ENCODE data around the gene ANKRD27. TPM values are rescaled to one million over a fixed set of nuclear protein-coding genes. Genes with fewer than 3 reads are reported as not detected.

Gene ANKRD27
- total RNA-seq, 4 donors from 2014 or later, result 26.4 to 36.2 (median 30.8) TPM

- no peak for DNase-seq (ENCODE audit: low spot score in 2 of 2)
- no peak overlapping the region for H3K27ac ChIP-seq
- WGBS, result 99% methylated on average over 13 of the region's 15 CpGs
- TF ChIP-seq EP300 (IDR thresholded peaks at IDR 0.05) (no peak), POLR2A (IDR thresholded peaks at IDR 0.05) (no peak), CTCF (IDR thresholded peaks at IDR 0.05) (no peak), POLR2AphosphoS5 (IDR thresholded peaks at IDR 0.05) (no peak)
- peaks cover 70% of the 10 kb centered on the region for H3K36me3 ChIP-seq
- no peaks in the 10 kb centered on the region for H3K27me3 ChIP-seq
- H3K9me3 ChIP-seq, result no peaks in the 10 kb centered on the region
- no peaks in the 10 kb centered on the region for H3K4me1 ChIP-seq
- no peak overlapping the region for H3K4me3 ChIP-seq
Observed at GRCh38 chr19:32606289-32606688, 68.7 kb downstream of the ANKRD27 start.

DNA sequence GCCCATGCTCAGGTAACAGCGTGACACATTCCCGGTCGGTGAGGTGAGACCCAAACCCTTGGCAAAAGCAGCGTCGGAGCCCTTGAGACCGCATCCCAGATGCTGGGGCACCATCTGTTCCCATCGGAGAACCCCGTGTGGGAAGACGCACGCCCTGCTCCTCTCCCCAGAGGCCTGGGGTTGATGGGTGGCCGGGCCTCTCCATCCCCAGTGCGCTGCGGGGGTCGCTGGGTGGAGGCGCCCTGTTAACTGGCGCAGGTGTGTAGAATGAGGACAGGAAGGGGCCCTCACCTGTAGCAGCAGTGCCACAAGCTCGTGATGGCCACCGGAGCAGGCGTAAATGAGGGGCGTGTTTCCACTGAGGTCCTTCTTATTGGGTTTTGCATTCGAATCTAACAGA is 69.4 kb downstream of the ANKRD27 start:
- H3K27ac ChIP-seq, result no peak overlapping the region
- H3K4me1 ChIP-seq, result no peaks in the 10 kb centered on the region
- no peak for DNase-seq (ENCODE audit: low spot score in 2 of 2)
- H3K4me3 ChIP-seq, result no peak overlapping the region
- no peaks in the 10 kb centered on the region for H3K9me3 ChIP-seq
- no peaks in the 10 kb centered on the region for H3K27me3 ChIP-seq
- TF ChIP-seq POLR2AphosphoS5 (IDR thresholded peaks at IDR 0.05) (no peak), CTCF (IDR thresholded peaks at IDR 0.05) (no peak), EP300 (IDR thresholded peaks at IDR 0.05) (no peak), POLR2A (IDR thresholded peaks at IDR 0.05) (no peak)
- peaks cover 73% of the 10 kb centered on the region for H3K36me3 ChIP-seq
- 97% methylated on average over 14 of the region's 21 CpGs for WGBS

- Histone ChIP-seq H3K4me1 (no peaks in the 10 kb centered on the region), H3K4me3 (no peak overlapping the region), H3K36me3 (peaks cover 76% of the 10 kb centered on the region), H3K27ac (no peak overlapping the region), H3K9me3 (no peaks in the 10 kb centered on the region), H3K27me3 (no peaks in the 10 kb centered on the region)
- WGBS, result 94% methylated on average over 14 of the region's 14 CpGs
- no peak for DNase-seq (ENCODE audit: low spot score in 2 of 2)
- TF ChIP-seq CTCF (IDR thresholded peaks at IDR 0.05) (no peak), POLR2A (IDR thresholded peaks at IDR 0.05) (no peak), POLR2AphosphoS5 (IDR thresholded peaks at IDR 0.05) (no peak), EP300 (IDR thresholded peaks at IDR 0.05) (no peak)
Observed at GRCh38 chr19:32603961-32604360, 71.0 kb downstream of the ANKRD27 start.

DNA sequence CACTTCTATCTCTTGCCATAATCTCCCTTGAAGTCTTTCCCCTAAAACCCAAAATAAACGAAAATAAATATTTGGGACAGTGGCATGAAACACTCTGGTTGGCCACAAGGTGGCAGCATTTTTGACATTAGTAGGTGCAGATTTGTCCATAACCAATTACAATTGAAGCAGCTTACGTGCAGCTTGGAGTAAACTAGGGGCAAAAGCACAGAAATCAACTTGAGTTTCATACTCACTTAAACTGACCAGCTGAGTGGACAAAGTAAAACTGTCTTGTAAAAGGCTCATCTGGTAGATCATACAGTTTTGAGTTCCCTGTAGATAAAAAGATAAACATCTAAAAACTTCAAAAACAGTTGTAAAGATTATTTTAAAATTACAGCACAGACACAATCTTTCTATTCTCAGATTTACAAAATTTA is 75.2 kb downstream of the ANKRD27 start:
- no peaks in the 10 kb centered on the region for H3K4me1 ChIP-seq
- TF ChIP-seq CTCF (IDR thresholded peaks at IDR 0.05) (peak; percentile 63 to 69), POLR2A (IDR thresholded peaks at IDR 0.05) (no peak)
- no peaks in the 10 kb centered on the region for H3K27me3 ChIP-seq
- no peak overlapping the region for H3K27ac ChIP-seq
- 10% methylated on average over 2 of the region's 2 CpGs for WGBS
- no peak for DNase-seq (ENCODE audit: low spot score in 2 of 2)
- H3K36me3 ChIP-seq, result peaks cover 89% of the 10 kb centered on the region
- no peak overlapping the region for H3K4me3 ChIP-seq
- H3K9me3 ChIP-seq, result no peaks in the 10 kb centered on the region

DNA sequence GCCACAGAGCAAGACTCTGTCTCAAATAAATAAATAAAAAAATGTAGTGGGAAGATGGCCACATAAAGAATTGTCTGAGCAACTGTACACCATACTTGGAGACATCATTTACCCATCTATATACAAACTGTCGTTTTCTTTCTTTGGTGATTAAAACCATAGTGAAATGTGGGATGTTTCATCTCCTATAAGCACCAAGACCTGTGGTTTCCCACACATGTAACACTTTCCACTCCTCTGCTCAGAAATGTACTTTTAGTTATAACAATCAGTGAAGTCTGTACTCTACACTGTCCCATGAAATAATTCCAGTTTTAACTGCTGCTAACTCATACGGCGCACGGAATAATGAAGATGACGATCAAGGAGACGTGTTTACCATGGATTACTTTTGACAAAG is 75.7 kb downstream of the ANKRD27 start:
- no peak for DNase-seq (ENCODE audit: low spot score in 2 of 2)
- peaks cover 88% of the 10 kb centered on the region for H3K36me3 ChIP-seq
- no peaks in the 10 kb centered on the region for H3K27me3 ChIP-seq
- H3K4me1 ChIP-seq, result no peaks in the 10 kb centered on the region
- H3K27ac ChIP-seq, result no peak overlapping the region
- whole genome bisulfite sequencing, result 90% methylated on average over 6 of the region's 6 CpGs
- H3K9me3 ChIP-seq, result no peaks in the 10 kb centered on the region
- TF ChIP-seq POLR2A (IDR thresholded peaks at IDR 0.05), result no peak
- TF ChIP-seq POLR2AphosphoS5 (IDR thresholded peaks at IDR 0.05), result no peak
- no peak for TF ChIP-seq EP300 (IDR thresholded peaks at IDR 0.05)
- TF ChIP-seq CTCF (IDR thresholded peaks at IDR 0.05), result no peak
- no peak overlapping the region for H3K4me3 ChIP-seq

Data from suprapubic skin (tissue), 4 donors.